Body of pancreas (tissue), 4 donors: ENCODE data around the gene LDB2.

ENCODE experiments used
- POLR2A ChIP-seq, 3 donors: fragments of 450-650 bp; IDR thresholded peaks; one replicate each; pipeline ENCODE4 v1.6.1; 2016; ENCODE audit warnings: antibody characterized with exemption in 3 of 3, mild to moderate bottlenecking in 2 of 3
- TF ChIP-seq, protein P1 (sequence below), 7 experiments: fragments of 450-650 bp in 4 of 7; fragments of 200-600 bp in 3 of 7; sonication (generic) in 3 of 7; IDR thresholded peaks; one replicate each; pipeline ENCODE4 v1.5.1; 2016 to 2019; ENCODE audit warnings: antibody characterized with exemption in 7 of 7

GRCh38 chr4:16660656-16661055 is 237.8 kb downstream of the LDB2 start:
- TF ChIP-seq, protein P1, sequence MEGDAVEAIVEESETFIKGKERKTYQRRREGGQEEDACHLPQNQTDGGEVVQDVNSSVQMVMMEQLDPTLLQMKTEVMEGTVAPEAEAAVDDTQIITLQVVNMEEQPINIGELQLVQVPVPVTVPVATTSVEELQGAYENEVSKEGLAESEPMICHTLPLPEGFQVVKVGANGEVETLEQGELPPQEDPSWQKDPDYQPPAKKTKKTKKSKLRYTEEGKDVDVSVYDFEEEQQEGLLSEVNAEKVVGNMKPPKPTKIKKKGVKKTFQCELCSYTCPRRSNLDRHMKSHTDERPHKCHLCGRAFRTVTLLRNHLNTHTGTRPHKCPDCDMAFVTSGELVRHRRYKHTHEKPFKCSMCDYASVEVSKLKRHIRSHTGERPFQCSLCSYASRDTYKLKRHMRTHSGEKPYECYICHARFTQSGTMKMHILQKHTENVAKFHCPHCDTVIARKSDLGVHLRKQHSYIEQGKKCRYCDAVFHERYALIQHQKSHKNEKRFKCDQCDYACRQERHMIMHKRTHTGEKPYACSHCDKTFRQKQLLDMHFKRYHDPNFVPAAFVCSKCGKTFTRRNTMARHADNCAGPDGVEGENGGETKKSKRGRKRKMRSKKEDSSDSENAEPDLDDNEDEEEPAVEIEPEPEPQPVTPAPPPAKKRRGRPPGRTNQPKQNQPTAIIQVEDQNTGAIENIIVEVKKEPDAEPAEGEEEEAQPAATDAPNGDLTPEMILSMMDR (IDR thresholded peaks at IDR 0.05), result no peak
- no peak for TF ChIP-seq POLR2A (IDR thresholded peaks at IDR 0.05)
